Neural progenitor cell (in vitro differentiated cells): ENCODE results near the gene MYL9.

ENCODE experiments used
- EZH2 ChIP-seq: fragments of 200-600 bp; sonication (generic); IDR thresholded peaks from 2 replicates; pipeline ENCODE4 v1.6.1; 2017; ENCODE audit warnings: antibody characterized with exemption, mild to moderate bottlenecking, moderate library complexity
- EZH2phosphoT487 ChIP-seq: fragments of 200-600 bp; sonication (generic); IDR thresholded peaks from 2 replicates; pipeline ENCODE4 v1.6.1; 2017; ENCODE audit warnings: antibody characterized with exemption
- TF ChIP-seq, protein P1 (sequence below): fragments of 200-600 bp; sonication (generic); IDR thresholded peaks from 2 replicates; pipeline ENCODE4 v1.5.1; 2017; ENCODE audit warnings: antibody characterized with exemption, mild to moderate bottlenecking

DNA sequence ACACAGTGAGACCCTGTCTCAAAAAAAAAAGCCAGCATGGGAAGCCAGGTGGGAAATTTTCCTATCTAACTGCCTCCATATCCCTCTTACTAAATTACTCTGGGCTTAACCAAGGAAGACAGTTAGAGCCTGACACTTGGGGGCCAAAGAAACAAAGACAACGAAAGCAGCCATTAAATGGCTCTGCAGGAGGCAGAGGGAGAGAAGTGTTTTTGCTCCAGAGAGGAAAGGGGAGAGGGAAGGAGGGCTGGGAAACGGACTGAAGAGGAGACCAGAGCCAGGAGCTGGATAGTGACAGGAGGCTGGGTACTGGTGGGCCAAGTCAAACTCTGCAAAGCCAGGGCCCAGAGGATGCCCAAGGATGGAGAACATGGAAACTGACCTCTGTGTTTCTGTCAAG is 21.4 kb downstream of the MYL9 start:
- TF ChIP-seq, protein P1, sequence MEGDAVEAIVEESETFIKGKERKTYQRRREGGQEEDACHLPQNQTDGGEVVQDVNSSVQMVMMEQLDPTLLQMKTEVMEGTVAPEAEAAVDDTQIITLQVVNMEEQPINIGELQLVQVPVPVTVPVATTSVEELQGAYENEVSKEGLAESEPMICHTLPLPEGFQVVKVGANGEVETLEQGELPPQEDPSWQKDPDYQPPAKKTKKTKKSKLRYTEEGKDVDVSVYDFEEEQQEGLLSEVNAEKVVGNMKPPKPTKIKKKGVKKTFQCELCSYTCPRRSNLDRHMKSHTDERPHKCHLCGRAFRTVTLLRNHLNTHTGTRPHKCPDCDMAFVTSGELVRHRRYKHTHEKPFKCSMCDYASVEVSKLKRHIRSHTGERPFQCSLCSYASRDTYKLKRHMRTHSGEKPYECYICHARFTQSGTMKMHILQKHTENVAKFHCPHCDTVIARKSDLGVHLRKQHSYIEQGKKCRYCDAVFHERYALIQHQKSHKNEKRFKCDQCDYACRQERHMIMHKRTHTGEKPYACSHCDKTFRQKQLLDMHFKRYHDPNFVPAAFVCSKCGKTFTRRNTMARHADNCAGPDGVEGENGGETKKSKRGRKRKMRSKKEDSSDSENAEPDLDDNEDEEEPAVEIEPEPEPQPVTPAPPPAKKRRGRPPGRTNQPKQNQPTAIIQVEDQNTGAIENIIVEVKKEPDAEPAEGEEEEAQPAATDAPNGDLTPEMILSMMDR = no peak
- no peak for TF ChIP-seq EZH2
- TF ChIP-seq EZH2phosphoT487 = no peak
